ENCODE measurements around the gene FMO5. TPM values are rescaled to one million over a fixed set of nuclear protein-coding genes. Genes with fewer than 3 reads are reported as not detected.
"Not testable (repeated sequence)": the region's sequence is repeated elsewhere in the genome, so short reads cannot be mapped to it uniquely, and the experiment has no call there.

The FMO5 gene
- total RNA-seq, 1 donor from 2014 or later, result not detected

GRCh38 chr1:147201786-147202185 is 23.4 kb downstream of the FMO5 start:
- FAIRE-seq (no peak), DNase-seq (ENCODE audit: low read depth) (no peak)
- Histone ChIP-seq H3K27me3 (ENCODE audit: control insufficient read depth, insufficient read depth, low read length) (no peaks in the 10 kb centered on the region), H3K36me3 (ENCODE audit: control insufficient read depth, insufficient read depth, low read length) (no peaks in the 10 kb centered on the region), H3K4me3 (ENCODE audit: low read depth, low read length) (no peak overlapping the region)
- no peak for TF ChIP-seq CTCF (IDR thresholded peaks at IDR 0.05; ENCODE audit: insufficient read depth, low read length, severe bottlenecking)

GRCh38 chr1:147201276-147201675 is 23.9 kb downstream of the FMO5 start:
- FAIRE-seq, result no peak
- no peaks in the 10 kb centered on the region for H3K27me3 ChIP-seq (ENCODE audit: control insufficient read depth, insufficient read depth, low read length)
- H3K36me3 ChIP-seq (ENCODE audit: control insufficient read depth, insufficient read depth, low read length), result no peaks in the 10 kb centered on the region
- TF ChIP-seq CTCF (IDR thresholded peaks at IDR 0.05; ENCODE audit: insufficient read depth, low read length, severe bottlenecking), result no peak
- DNase-seq (ENCODE audit: low read depth), result peak; percentile 15
- H3K4me3 ChIP-seq (ENCODE audit: low read depth, low read length), result no peak overlapping the region

GRCh38 chr1:147197324-147197723 is 27.8 kb downstream of the FMO5 start:
- FAIRE-seq; H3K4me3 ChIP-seq (ENCODE audit: low read depth, low read length): not testable (repeated sequence)

GRCh38 chr1:147189514-147189913 is 35.6 kb downstream of the FMO5 start:
- Histone ChIP-seq H3K27me3 (ENCODE audit: control insufficient read depth, insufficient read depth, low read length) (no peaks in the 10 kb centered on the region), H3K36me3 (ENCODE audit: control insufficient read depth, insufficient read depth, low read length) (no peaks in the 10 kb centered on the region), H3K4me3 (ENCODE audit: low read depth, low read length) (no peak overlapping the region)
- TF ChIP-seq CTCF (IDR thresholded peaks at IDR 0.05; ENCODE audit: insufficient read depth, low read length, severe bottlenecking), result no peak
- no peak for DNase-seq (ENCODE audit: low read depth)
- FAIRE-seq, result no peak

More at GRCh38 chr1:147197324-147197723, 27.8 kb downstream of the FMO5 start:
- not testable (repeated sequence) for DNase-seq (ENCODE audit: low read depth); H3K27me3 ChIP-seq (ENCODE audit: control insufficient read depth, insufficient read depth, low read length); H3K36me3 ChIP-seq (ENCODE audit: control insufficient read depth, insufficient read depth, low read length)

- TF ChIP-seq CTCF (IDR thresholded peaks at IDR 0.05; ENCODE audit: insufficient read depth, low read length, severe bottlenecking), result no peak
- Histone ChIP-seq H3K4me3 (ENCODE audit: low read depth, low read length) (no peak overlapping the region), H3K36me3 (ENCODE audit: control insufficient read depth, insufficient read depth, low read length) (no peaks in the 10 kb centered on the region), H3K27me3 (ENCODE audit: control insufficient read depth, insufficient read depth, low read length) (no peaks in the 10 kb centered on the region)
- DNase-seq (ENCODE audit: low read depth) (peak; percentile 4), FAIRE-seq (no peak)
Observed at GRCh38 chr1:147185432-147185831, 39.7 kb downstream of the FMO5 start.

- no peak for TF ChIP-seq CTCF (IDR thresholded peaks at IDR 0.05; ENCODE audit: insufficient read depth, low read length, severe bottlenecking)
- H3K36me3 ChIP-seq (ENCODE audit: control insufficient read depth, insufficient read depth, low read length), result no peaks in the 10 kb centered on the region
- FAIRE-seq (no peak), DNase-seq (ENCODE audit: low read depth) (peak; percentile 39)
- peak overlapping the region; percentile 17 for H3K4me3 ChIP-seq (ENCODE audit: low read depth, low read length)
- no peaks in the 10 kb centered on the region for H3K27me3 ChIP-seq (ENCODE audit: control insufficient read depth, insufficient read depth, low read length)
Observed at GRCh38 chr1:147177611-147178380, 47.3 kb downstream of the FMO5 start.
